Vagina (tissue), 2 donors: Measurements from ENCODE around the gene TP53I3.
"Not testable (repeated sequence)": the region's sequence is repeated elsewhere in the genome, so short reads cannot be mapped to it uniquely, and the experiment has no call there.

Experiments used
- CTCF ChIP-seq, 3 experiments: fragments of 450-650 bp in 2 of 3; fragments of 200-600 bp in 1 of 3; sonication (generic) in 1 of 3; IDR thresholded peaks; one replicate each; pipeline ENCODE4 v1.5.1; 2017 to 2019; ENCODE audit warnings: antibody characterized with exemption in 3 of 3, mild to moderate bottlenecking in 2 of 3, moderate library complexity in 2 of 3
- POLR2A ChIP-seq, 2 donors: fragments of 450-650 bp; IDR thresholded peaks; one replicate each; pipeline ENCODE4 v1.6.1; 2017; ENCODE audit warnings: antibody characterized with exemption in 2 of 2, mild to moderate bottlenecking in 2 of 2, moderate library complexity in 2 of 2

- TF ChIP-seq CTCF, POLR2A (IDR thresholded peaks at IDR 0.05): not testable (repeated sequence)
Measured at GRCh38 chr2:24043133-24043532, 41.5 kb downstream of the TP53I3 start.
